Loucy (cell line): ENCODE data around the gene MRAP.

Experiments
- H2AFZ ChIP-seq: fragments of 200-600 bp; sonication (generic); 2 replicates; pipeline ENCODE4 v1.6.0; 2016; ENCODE audit warnings: antibody characterized with exemption, mild to moderate bottlenecking, low read length, moderate library complexity
- H3F3A ChIP-seq: fragments of 200-600 bp; 2 replicates; pipeline ENCODE4 v1.6.0; 2016; ENCODE audit warnings: antibody characterized with exemption, low read depth, mild to moderate bottlenecking
- H3K27me3 ChIP-seq: fragments of 200-600 bp; sonication (generic); 2 replicates; pipeline ENCODE4 v1.6.1; 2014; ENCODE audit warnings: low read length, mild to moderate bottlenecking; ENCODE audit not compliant: insufficient read depth, poor library complexity, severe bottlenecking
- H3K36me3 ChIP-seq: fragments of 200-600 bp; sonication (generic); 2 replicates; pipeline ENCODE4 v1.6.1; 2016; ENCODE audit warnings: low read length; ENCODE audit not compliant: insufficient read depth
- H3K4me1 ChIP-seq: fragments of 200-600 bp; sonication (generic); 2 replicates; pipeline ENCODE4 v1.5.1; 2014; ENCODE audit warnings: low read length, mild to moderate bottlenecking; ENCODE audit not compliant: insufficient read depth, poor library complexity, severe bottlenecking
- H3K4me2 ChIP-seq: fragments of 200-600 bp; sonication (generic); 2 replicates; pipeline ENCODE4 v1.6.0; 2014; ENCODE audit warnings: antibody characterized with exemption, low read length, low read depth, mild to moderate bottlenecking; ENCODE audit not compliant: poor library complexity, severe bottlenecking
- H3K4me3 ChIP-seq: fragments of 200-600 bp; sonication (generic); 2 replicates; pipeline ENCODE4 v1.5.1; 2014; ENCODE audit warnings: low read length, mild to moderate bottlenecking, mixed read lengths; ENCODE audit not compliant: poor library complexity, severe bottlenecking
- H3K79me2 ChIP-seq: fragments of 200-600 bp; sonication (generic); 2 replicates; pipeline ENCODE4 v1.6.1; 2014; ENCODE audit warnings: low read length; ENCODE audit not compliant: insufficient read depth
- H3K9ac ChIP-seq: fragments of 200-600 bp; sonication (generic); 2 replicates; pipeline ENCODE4 v1.6.0; 2014; ENCODE audit warnings: mild to moderate bottlenecking, low read depth, low read length, moderate library complexity; ENCODE audit not compliant: poor library complexity, severe bottlenecking
- H3K9me2 ChIP-seq: fragments of 200-600 bp; sonication (generic); replicated peaks from 2 replicates; pipeline ENCODE4 v1.6.1; 2016; ENCODE audit warnings: low read depth, low read length, mixed read lengths
- H3K9me3 ChIP-seq: fragments of 200-600 bp; sonication (generic); 2 replicates; pipeline ENCODE4 v1.6.1; 2014; ENCODE audit warnings: mild to moderate bottlenecking, antibody characterized with exemption, low read length, low read depth; ENCODE audit not compliant: insufficient read depth
- H4K20me1 ChIP-seq: fragments of 200-600 bp; sonication (generic); 2 replicates; pipeline ENCODE4 v1.6.0; 2014; ENCODE audit warnings: antibody characterized with exemption, low read length, mild to moderate bottlenecking; ENCODE audit not compliant: insufficient read depth, poor library complexity, severe bottlenecking
- CTCF ChIP-seq: fragments of 200-600 bp; sonication (generic); conservative IDR thresholded peaks from 2 replicates; pipeline ENCODE4 v1.5.1; 2014; ENCODE audit warnings: mild to moderate bottlenecking, antibody characterized with exemption, low read length
- EZH2phosphoT487 ChIP-seq: fragments of 200-600 bp; IDR thresholded peaks from 2 replicates; pipeline ENCODE4 v1.6.1; 2018; ENCODE audit warnings: antibody characterized with exemption, mild to moderate bottlenecking, moderate library complexity, borderline replicate concordance

The MRAP gene

GRCh38 chr21:32253215-32253641 lies 45.4 kb upstream of the MRAP start:
- H3K79me2 ChIP-seq: no peaks in the 10 kb centered on the region
- no peaks in the 10 kb centered on the region for H3K36me3 ChIP-seq
- no peak overlapping the region for H3K4me3 ChIP-seq
- no peak overlapping the region for H3K9ac ChIP-seq
- no peaks in the 10 kb centered on the region for H3K27me3 ChIP-seq
- no peak for TF ChIP-seq CTCF
- TF ChIP-seq EZH2phosphoT487: no peak
- no peaks in the 10 kb centered on the region for H3K4me1 ChIP-seq
- no peaks in the 10 kb centered on the region; the same call in 1 of the 2 replicates for H3K9me3 ChIP-seq
- no peaks in the 10 kb centered on the region for H3F3A ChIP-seq
- no peak overlapping the region for H3K4me2 ChIP-seq
- H4K20me1 ChIP-seq: no peaks in the 10 kb centered on the region
- no peaks in the 10 kb centered on the region for H3K9me2 ChIP-seq
- no peak overlapping the region for H2AFZ ChIP-seq

DNA sequence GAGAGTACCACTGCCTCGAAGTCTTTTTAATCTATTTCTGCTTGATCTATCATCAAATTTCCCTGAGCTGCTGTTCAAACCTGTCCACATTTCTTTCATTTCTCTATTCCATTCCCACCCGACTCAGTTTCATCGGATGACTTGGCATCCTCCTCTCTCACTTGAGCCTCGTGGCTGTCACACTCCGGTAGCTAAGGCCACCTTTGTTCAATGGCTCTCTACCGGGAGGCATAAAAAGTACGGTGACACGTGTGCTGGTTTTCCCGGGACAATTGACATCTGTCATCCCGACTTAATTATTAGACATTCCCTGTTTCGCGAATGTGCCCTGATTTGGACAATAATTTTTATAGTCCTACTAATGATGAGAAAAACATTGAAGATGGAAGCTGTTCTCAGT lies 42.4 kb upstream of the MRAP start:
- Histone ChIP-seq H4K20me1 (no peaks in the 10 kb centered on the region), H3K4me1 (no peaks in the 10 kb centered on the region), H3K9ac (no peak overlapping the region), H3K4me3 (no peak overlapping the region), H3K27me3 (no peaks in the 10 kb centered on the region), H3K4me2 (no peak overlapping the region), H3K9me2 (no peaks in the 10 kb centered on the region), H3K79me2 (no peaks in the 10 kb centered on the region), H3F3A (no peaks in the 10 kb centered on the region), H2AFZ (no peak overlapping the region), H3K36me3 (no peaks in the 10 kb centered on the region), H3K9me3 (no peaks in the 10 kb centered on the region; the same call in 1 of the 2 replicates)
- TF ChIP-seq CTCF (no peak), EZH2phosphoT487 (no peak)

DNA sequence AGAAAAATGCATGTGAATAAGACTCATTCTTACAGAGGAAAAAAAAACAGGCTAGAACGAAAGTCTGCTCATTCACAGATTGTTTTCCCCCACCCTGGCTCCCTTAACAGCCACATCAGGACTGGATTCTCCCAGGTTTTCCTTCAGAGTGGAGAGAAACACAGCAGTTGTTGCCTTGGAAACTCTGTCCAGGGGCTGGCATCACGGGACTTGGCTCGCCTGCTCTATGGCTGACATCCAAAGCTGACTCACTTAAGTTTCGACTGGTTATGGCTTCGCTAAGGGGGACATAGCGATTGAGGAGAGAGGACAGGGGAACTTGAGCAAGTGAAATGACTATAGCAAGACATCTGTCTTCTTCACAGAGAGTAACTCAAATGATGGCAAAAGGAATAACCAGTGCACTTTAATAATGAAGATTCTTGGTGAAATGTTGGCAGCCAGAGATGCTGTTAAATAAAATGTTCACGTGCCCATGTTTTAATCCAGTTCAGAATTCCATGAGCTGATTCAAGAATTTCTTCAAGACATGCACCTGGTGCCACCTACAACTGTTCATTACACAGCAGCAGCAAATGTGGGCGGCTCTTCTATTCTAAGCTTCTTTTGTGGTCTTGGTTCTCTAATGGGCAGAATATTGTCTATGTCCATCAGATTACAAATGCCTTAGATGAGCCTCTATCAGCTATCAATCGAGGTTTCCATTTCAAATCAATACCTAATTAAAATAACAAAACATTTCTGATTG lies 41.6 kb upstream of the MRAP start:
- H3F3A ChIP-seq: no peaks in the 10 kb centered on the region
- H3K9me3 ChIP-seq: no peaks in the 10 kb centered on the region
- H4K20me1 ChIP-seq: no peaks in the 10 kb centered on the region
- no peak overlapping the region for H3K4me3 ChIP-seq
- H3K36me3 ChIP-seq: no peaks in the 10 kb centered on the region
- H3K9me2 ChIP-seq: no peaks in the 10 kb centered on the region
- TF ChIP-seq EZH2phosphoT487: no peak
- TF ChIP-seq CTCF: no peak
- H3K4me2 ChIP-seq: no peak overlapping the region
- no peak overlapping the region for H2AFZ ChIP-seq
- no peak overlapping the region for H3K9ac ChIP-seq
- H3K4me1 ChIP-seq: no peaks in the 10 kb centered on the region
- H3K79me2 ChIP-seq: no peaks in the 10 kb centered on the region
- no peaks in the 10 kb centered on the region for H3K27me3 ChIP-seq
